ENCODE measurements around the gene DDX3X. TPM values are rescaled to one million over a fixed set of nuclear protein-coding genes. Genes with fewer than 3 reads are reported as not detected.
"Not testable (repeated sequence)": the region's sequence is repeated elsewhere in the genome, so short reads cannot be mapped to it uniquely, and the experiment has no call there.

Gene DDX3X
- 100 to 1,000 TPM; 251 to 310 TPM for total RNA-seq
- long read RNA-seq, donor 1, full-length matches to known transcripts = 3 of 21 reads
- long read RNA-seq, donor 1, partial matches to known transcripts = 6 of 21 reads
- long read RNA-seq, donor 1, other reads (novel, unspliced or antisense) = 12 of 21 reads
- long read RNA-seq, donor 2, full-length matches to known transcripts = 3 of 18 reads
- long read RNA-seq, donor 2, partial matches to known transcripts = 3 of 18 reads
- long read RNA-seq, donor 2, other reads (novel, unspliced or antisense) = 12 of 18 reads

DNA sequence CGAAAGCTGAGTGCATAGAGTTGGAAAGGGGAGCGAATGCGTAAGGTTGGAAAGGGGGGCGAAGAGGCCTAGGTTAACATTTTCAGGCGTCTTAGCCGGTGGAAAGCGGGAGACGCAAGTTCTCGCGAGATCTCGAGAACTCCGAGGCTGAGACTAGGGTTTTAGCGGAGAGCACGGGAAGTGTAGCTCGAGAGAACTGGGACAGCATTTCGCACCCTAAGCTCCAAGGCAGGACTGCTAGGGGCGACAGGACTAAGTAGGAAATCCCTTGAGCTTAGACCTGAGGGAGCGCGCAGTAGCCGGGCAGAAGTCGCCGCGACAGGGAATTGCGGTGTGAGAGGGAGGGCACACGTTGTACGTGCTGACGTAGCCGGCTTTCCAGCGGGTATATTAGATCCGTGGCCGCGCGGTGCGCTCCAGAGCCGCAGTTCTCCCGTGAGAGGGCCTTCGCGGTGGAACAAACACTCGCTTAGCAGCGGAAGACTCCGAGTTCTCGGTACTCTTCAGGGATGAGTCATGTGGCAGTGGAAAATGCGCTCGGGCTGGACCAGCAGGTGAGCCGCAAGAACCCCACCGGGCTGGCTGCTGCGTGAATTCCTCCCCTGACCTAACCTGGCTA lies at the start of gene DDX3X:
Gene DDX3X, plus strand, starts transcription at position 419 of the 619 bp plus-strand sequence. Its CDS starts 91 bp downstream, at position 510.
- intact Hi-C loops (cut with DNase I) = no loop called here
- DNase-seq (ENCODE audit: low spot score) = peak; percentile 97

- intact Hi-C loops (cut with DNase I); DNase-seq (ENCODE audit: low spot score): not testable (repeated sequence)
Observed at GRCh38 chrX:41285928-41286327, 48.0 kb upstream of the DDX3X start.

- intact Hi-C loops (cut with DNase I) = no loop called here
- DNase-seq (ENCODE audit: low spot score) = no peak
Observed at GRCh38 chrX:41288641-41289040, 45.3 kb upstream of the DDX3X start.

GRCh38 chrX:41289095-41289494 lies 44.9 kb upstream of the DDX3X start:
- intact Hi-C loops (cut with DNase I) = no loop called here

DNA sequence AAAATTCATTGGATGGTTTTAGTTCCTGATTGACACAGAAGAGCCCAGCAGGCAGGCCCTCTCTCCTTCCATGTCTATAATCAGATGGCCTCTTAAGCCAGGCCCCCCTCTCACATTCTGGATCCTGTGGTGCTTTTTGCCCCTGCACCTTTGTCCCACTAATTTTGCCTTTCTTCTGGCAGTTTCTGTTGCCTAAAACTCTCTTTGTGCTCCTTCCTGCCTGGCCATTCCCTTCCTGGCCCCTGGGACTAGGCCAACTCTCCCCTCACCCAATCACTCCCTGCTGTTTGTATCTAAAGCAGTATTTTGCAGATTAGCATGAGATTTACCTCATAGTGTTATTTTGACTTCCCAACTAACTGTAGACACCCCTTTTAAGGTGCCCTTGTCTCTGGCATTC lies 42.7 kb upstream of the DDX3X start:
- intact Hi-C loops (cut with DNase I) = no loop called here
- DNase-seq (ENCODE audit: low spot score) = no peak

More at GRCh38 chrX:41289095-41289494, 44.9 kb upstream of the DDX3X start:
- DNase-seq (ENCODE audit: low spot score) = no peak

DNA sequence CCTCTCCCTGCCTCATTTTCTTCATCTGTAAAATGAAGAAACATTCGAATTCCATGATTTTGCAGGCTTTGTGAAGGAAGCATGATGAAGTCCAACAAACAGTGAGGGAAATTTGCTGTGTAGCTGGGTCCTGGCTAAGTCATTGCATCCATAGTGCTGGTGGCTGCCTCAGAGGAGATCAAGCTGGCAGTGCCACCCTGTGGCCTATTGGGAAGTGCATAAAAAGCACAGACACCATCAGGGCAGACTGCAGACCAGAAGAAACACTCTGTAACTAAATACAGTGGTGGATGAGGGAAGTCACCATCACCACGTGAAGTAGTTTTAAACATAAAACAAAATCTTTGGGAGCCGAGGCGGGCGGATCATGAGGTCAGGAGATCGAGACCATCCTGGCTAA lies 40.7 kb upstream of the DDX3X start:
- no peak for DNase-seq (ENCODE audit: low spot score)
- intact Hi-C loops (cut with DNase I) = no loop called here

DNA sequence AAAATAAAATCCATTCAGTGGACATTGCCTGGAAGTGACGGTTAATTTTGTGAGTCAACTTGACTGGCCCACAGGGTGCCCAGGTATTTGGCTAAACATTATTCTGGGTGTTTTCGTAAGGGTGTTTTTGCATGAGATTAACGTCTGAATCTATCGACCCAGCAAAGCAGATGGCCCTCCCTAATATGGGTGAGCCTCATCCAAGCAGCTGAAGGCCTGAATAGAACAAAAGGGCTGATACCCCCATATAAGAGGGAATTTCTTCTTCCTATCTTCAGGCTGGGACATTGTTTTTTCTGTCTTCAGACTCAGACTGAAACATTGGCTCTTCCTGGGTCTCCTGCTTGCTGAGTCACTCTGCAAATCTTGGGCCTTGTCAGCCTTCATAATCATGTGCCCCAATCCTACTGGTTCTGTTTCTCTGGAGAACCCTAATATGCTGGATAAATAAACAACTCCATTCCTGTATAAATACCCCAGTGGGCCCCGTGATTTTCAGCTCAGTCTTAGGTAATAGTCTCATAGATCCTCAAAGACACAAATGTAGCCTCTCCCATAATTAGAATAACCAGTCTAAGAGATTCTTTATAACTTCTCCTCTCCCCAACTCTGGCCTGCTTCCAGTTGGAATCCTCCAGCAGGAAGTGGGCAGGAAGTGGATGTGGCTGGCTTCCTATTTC lies 33.1 kb upstream of the DDX3X start:
- intact Hi-C loops (cut with DNase I) = no loop called here
- DNase-seq (ENCODE audit: low spot score) = no peak

DNA sequence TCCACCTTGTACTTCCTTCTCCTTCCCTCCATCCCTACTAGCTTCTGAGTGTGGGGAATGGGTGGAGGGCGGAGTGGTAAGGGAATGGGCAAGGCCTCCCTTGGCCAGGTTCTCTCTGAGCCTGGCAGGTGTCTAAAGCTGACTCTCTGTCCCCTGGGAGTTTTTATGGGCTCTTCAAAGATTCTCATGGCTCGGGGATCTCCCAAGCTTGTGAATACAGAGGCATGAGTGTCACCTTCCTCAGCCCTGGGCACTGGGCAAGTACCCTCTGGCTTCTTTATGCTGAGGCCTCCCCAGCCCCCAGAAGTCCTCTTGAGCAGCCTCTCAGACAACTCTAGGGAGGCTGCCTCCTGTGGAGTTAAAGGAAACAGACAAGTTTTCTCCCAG lies 32.5 kb upstream of the DDX3X start:
- DNase-seq (ENCODE audit: low spot score) = no peak
- intact Hi-C loops (cut with DNase I) = no loop called here

DNA sequence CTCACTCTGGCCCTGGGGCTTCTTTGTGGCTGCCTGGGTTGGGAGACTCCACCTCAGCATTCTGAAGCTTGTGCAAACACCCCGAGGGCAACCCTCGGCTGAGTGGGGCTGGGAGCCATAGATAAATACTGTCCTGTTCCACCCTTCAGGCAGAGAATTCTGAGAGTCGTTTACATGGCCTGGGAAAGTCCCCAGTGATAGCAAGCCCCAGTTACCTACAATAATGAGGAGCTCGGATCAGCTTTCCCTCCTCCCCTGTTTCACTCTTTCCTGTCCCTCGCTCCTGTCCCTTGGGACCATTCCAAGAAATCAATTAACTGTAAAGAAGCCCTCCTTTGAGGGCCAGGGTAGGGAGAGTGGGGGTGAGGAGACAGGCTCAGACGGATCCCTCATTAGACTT lies 31.6 kb upstream of the DDX3X start:
- intact Hi-C loops (cut with DNase I) = no loop called here
- DNase-seq (ENCODE audit: low spot score) = no peak

DNA sequence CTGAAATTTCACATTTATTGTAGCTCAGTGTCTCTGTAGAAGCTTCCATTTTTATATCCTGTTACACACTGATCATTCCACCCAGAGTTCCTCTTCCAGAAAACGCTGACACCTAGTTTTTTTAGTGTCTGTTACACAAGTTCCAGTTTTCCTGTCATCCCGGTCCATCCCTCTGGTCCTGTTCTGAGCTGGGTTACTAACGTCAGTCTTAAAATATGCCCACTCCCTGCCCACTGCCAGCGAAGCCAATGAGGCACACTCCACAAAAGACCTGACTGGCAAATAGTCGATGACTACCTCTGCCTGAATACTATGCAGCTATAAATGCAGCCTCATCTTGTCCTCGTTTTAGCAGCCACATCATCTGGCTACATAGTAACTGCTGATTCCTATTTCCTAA lies 30.9 kb upstream of the DDX3X start:
- DNase-seq (ENCODE audit: low spot score) = no peak
- intact Hi-C loops (cut with DNase I) = no loop called here

DNA sequence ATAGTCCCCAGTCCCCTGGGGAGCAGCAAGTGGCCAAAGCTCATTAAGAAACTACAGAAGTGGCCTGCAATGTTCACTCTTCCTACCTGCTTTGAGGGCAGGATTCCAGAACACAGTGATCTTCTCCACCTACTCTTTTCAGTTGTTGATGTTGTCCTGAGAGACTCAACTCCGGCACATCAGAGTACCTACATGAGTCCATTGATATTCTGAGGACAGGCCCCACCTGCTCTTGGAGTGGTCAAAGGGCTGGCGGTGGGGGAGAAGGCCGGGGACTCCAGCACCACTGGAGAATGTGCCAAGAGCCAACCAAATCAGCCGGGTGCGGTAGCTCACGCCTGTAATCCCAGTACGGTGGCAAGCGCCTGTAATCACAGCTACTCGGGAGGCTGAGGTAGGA lies 29.8 kb upstream of the DDX3X start:
- intact Hi-C loops (cut with DNase I) = no loop called here
- DNase-seq (ENCODE audit: low spot score) = no peak

- intact Hi-C loops (cut with DNase I) = no loop called here
- DNase-seq (ENCODE audit: low spot score) = no peak
Observed at GRCh38 chrX:41308884-41309647, 24.9 kb upstream of the DDX3X start.

GRCh38 chrX:41312786-41313185 lies 21.2 kb upstream of the DDX3X start:
- DNase-seq (ENCODE audit: low spot score) = no peak
- intact Hi-C loops (cut with DNase I) = no loop called here

GRCh38 chrX:41313419-41313818 lies 20.5 kb upstream of the DDX3X start:
- no peak for DNase-seq (ENCODE audit: low spot score)
- intact Hi-C loops (cut with DNase I) = no loop called here

DNA sequence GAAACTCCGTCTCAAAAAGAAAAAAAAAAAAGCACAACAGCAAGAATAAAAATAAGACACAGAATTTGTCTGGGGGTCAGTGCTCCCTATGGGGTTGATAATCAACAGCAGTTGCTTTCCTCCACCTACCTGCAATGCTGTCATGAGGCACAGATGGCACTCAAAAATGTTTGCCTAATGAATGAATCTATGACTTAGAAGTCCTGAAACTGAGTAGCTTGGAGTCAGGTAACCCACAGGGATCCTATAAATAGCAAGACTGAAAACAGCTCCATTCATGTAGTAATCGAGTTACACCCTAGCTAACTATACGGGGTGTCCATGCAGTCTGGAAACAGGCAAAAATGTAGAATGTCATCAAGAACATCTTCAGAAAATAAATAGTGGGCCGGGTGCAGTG lies 19.8 kb upstream of the DDX3X start:
- DNase-seq (ENCODE audit: low spot score) = no peak
- intact Hi-C loops (cut with DNase I) = no loop called here

DNA sequence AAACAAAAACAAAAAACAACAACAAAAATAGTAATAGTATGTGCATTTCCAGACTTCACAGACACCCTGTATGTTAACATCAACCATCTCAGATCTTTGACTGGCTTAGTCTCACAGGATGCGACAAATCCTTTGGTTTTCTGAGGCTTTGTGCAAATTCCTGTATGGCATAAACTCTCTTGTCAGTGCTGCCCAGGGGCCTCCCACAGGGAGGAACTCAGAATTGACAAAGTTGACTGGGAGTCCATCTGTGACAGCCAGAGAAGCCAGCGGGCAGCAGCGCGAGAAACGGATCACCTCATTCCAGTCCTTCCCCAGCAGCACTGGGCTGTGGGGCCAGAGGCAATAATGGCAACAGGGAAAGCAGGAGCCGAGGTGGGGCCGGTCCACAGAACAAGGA lies 19.1 kb upstream of the DDX3X start:
- no peak for DNase-seq (ENCODE audit: low spot score)
- intact Hi-C loops (cut with DNase I) = no loop called here

DNA sequence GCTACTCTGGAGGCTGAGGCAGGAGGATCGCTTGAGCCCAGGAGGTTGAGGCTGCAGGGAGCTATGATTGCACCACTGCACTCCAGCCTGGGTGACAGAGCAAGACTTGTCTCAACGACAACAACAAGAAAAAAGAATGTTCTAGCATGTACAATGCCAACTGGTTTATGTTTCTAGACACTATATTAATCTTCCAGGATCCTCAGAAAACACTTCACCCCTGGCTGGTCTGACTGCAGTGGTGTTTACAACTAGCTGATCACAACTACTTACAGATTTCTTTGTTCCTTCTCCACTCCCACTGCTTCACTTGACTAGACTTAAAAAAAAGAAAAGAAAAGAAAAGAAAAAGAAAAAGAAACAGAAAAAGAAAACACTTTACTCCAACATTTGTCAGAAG lies 17.7 kb upstream of the DDX3X start:
- intact Hi-C loops (cut with DNase I); DNase-seq (ENCODE audit: low spot score): not testable (repeated sequence)

DNA sequence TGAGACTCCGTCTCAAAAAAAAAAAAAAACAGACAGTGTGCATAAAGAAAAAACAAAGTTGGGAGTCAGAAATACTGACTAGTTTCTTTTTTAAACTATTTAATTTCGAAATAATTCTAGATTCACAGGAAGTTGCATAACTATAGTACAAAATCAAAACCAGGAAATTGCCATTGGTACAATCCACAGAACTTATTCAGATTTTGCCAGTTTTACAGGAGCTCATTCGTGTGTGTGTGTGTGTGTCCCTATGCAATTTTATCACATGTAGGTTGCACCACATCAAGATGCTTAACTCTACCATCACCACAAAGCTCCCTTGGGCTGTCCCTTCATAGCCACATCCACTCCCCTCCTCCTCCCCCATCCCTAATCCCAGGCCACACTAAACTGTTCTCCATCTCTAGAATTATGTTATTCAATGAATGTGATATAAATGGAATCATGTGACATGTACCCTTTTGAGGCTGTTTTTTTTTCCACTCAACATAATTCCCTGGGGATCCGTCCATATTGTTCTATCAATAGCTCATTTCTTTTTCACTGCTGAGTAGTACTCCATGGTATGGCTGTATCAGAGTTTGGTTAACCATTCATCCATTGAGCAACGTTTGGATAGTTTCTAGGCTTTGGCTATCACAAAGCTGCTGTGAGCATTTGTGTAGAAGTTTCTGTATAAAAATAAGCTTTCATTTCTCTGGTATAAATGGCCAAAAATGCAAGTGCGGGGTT lies 16.3 kb upstream of the DDX3X start:
- no peak for DNase-seq (ENCODE audit: low spot score)
- intact Hi-C loops (cut with DNase I) = no loop called here

DNA sequence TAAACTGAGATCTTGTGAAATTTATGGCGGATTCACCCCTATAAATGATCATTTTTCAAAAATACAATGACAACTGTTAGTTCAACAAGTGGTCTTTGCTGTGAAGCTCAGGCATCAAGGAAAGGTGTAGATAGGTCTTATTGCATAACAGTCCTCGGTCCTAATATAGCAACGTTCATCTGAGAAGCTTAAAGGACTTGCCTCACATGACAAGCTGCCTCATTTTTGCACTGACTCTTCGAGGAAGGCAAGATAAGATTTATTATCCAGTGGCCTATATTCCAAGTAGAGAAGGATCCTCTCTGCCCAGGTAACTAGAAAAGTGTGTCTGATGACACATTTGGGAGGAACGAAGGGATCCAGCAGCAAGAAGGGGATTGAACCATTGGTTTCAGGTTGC lies 13.6 kb upstream of the DDX3X start:
- intact Hi-C loops (cut with DNase I) = no loop called here
- no peak for DNase-seq (ENCODE audit: low spot score)
